NCI-H1694 treated with DMSO at 0.1 percent for 48 hours (cell line): ENCODE data around the gene JAKMIP1.
A peak's percentile ranks its signal among the peaks of the same experiment; 100 is the strongest.

Experiments
- DNase-seq: peaks from one replicate; lab custom pipeline; 2025; lab: John Stamatoyannopoulos, UW

Gene JAKMIP1

GRCh38 chr4:6200011-6200921 lies at the start of gene JAKMIP1:
JAKMIP1 (minus strand) TSS chr4:6200549; CDS start chr4:6112850, 87,699 bp downstream.
- DNase-seq: peak; percentile 14

GRCh38 chr4:6248394-6248793 lies 48.0 kb upstream of the JAKMIP1 start:
- DNase-seq: no peak

DNA sequence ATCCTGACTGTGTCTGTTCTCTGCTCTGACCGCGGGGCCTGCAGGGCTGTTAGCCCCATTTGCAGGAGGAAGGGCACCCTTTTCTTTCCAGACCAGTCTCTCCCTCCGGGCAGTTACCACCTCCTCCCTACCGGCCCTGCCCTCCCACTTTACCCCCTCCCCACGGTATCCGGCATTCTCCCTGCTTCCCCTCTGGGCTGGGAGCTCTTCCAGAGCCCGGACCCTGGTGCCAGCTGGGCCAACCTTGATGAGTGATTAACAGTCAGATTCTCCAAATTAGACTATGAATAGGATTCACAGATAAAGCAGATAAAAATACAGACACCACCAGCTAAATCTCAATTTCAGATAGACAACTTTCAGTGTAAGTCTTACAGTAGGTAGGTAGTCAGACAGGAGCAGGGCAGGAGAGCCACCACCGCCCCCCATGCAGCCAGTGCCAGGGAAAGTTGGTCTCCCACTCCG lies 45.9 kb upstream of the JAKMIP1 start:
- DNase-seq: no peak

GRCh38 chr4:6245246-6246169 lies 45.2 kb upstream of the JAKMIP1 start:
- no peak for DNase-seq

DNA sequence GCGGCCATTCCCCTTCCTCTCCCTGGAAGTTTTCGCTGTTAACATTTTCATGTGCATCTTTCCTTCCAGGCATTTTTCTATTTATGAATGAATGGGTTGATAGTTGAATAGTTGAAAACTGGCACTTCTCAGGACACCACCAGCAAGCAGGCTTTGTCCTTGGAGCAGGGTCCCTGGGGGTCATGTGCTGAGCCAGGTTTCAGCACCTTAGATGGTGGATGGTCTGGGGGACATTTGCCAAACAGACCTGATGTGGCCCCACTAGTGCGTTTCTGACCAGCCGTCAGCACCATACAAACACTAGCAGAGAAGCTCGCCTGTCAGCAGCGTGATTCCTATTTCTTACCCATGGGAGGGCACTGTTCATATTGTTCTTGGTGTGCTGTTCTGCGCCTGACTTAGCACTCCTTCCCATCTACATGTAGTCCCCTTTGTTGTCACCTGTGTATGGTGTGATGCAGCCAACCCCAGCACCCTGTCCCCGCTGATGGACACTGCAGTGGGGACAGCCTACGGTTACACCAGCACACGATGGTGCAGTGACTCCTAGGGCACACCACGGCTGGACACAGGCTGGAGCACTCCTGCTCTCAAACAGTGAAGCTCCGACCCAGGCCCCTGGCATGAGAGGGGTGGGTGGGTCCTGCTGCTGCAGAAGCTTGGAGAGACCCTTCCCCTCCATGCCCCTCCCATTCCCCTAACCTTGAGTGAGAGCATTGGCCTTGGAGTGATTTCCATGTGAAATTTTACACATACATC lies 42.1 kb upstream of the JAKMIP1 start:
- DNase-seq: no peak

GRCh38 chr4:6241062-6241845 lies 40.9 kb upstream of the JAKMIP1 start:
- DNase-seq: no peak

DNA sequence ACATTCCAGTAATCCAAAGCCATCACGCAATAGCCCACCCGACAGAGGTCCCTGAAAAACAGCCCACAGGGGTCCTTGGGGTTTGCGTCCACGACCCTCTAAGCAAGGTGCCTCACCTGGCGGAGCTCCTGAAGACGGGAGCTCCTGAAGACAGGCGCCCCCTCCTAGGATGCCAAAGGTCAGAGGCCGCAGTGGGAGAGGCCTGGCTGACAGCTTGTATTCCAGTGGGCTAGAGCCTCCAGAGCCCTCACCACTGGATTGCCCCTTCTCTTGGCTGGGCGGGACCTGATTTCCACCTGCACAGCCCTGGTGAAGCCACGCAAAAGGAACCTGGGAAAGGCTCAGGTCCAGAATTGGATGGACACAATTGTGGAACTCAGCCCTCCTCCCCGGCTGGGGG lies 39.6 kb upstream of the JAKMIP1 start:
- no peak for DNase-seq

- no peak for DNase-seq
These were observed 39.1 kb upstream of the JAKMIP1 start for GRCh38 chr4:6239486-6239885.

- DNase-seq: no peak
These were observed 36.6 kb upstream of the JAKMIP1 start for GRCh38 chr4:6236816-6237390.

- no peak for DNase-seq
These were observed 35.7 kb upstream of the JAKMIP1 start for GRCh38 chr4:6235901-6236640.

DNA sequence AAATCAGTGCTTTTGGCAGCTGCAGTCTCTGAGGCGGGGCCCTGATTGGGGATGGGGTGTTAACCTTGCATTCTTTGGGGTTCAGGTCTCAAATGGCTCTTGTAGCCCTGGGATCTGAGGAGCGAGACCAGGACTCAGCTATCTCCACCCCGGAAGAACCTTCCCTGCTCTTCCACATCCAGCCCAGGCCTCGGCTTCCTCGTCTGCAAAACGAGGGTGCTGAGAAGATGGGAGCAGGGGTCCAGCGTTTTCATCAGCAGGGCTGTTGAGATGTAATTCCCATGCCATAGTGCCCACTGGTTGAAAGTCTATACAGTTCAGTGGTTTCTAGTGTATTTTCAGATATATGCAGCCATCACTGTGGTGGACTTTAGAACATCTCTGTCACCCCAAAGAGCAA lies 34.7 kb upstream of the JAKMIP1 start:
- DNase-seq: no peak

DNA sequence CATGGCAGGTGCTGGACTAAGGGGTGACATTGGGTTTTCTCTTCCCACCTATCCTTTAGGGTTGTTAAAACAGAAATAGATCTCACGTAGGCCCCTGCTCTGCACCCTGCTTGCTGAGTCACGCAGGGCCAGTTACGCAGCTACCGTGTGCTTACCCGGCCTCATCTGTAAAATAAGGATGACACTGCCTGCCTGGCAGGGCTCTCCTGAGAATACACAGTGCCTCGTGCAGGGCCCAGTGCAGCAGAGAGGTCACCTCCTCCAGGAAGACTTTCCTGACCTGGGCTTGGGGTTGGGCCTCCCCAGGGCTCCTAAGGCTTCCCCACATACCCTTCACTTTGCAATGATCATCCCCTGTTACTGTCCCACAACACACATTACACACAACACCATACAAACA lies 33.6 kb upstream of the JAKMIP1 start:
- no peak for DNase-seq

DNA sequence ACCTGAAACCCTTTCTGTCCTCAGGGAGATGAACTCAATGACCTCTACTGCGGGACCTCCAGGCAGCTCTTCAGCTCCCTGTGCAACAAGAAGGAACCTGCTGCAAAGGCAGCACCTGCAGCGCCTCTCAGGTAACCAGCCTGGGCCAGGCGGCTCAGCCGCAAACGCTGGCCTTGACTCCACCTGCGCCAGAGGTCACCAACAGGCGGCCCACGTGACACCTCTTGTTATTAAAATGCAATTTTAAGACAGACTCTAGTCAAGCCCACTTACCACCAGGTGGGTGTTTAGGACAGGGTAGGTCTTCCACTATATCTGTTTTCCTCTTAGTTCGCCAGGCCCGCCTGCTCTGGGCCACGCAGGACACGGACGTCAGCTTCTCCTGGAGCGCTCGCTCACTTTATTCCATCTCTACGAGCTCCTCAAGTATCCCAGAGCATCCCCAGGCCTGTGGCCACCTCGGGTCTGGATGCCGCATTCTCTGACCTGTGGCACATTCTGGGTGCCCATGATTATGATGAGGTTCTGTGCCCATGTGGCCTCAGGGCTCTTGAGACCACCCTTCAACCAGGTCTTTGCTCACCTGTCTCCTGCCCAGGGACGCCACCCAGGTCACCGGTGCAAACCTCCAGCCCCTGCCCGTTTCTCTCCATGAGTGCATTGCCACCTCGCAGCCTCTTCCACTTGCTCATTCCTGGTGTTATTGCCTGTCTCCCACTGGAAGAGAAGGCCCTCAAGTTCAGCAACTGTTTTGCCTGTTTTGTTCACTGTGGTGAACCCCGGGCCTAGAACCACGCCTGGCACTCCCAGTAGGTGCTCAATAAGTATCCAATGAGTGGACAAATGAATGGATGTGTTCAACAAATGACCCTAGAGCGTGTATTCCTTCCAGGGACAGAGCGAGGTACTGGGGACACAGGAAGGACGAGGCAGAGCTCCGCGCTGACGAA lies 32.8 kb upstream of the JAKMIP1 start:
- no peak for DNase-seq

- DNase-seq: no peak
These were observed 31.4 kb upstream of the JAKMIP1 start for GRCh38 chr4:6231663-6232165.

GRCh38 chr4:6230827-6231662 lies 30.7 kb upstream of the JAKMIP1 start:
- no peak for DNase-seq

GRCh38 chr4:6230502-6230785 lies 30.1 kb upstream of the JAKMIP1 start:
- no peak for DNase-seq

GRCh38 chr4:6229671-6230501 lies 29.5 kb upstream of the JAKMIP1 start:
- no peak for DNase-seq
